ENCODE results near the gene SMAD3.
A peak's percentile ranks its signal among the peaks of the same experiment; 100 is the strongest.

Gene SMAD3

GRCh38 chr15:67127965-67128364 lies 62.6 kb downstream of the SMAD3 start:
- no peak for DNase-seq

- no peak for DNase-seq
These were observed 64.8 kb downstream of the SMAD3 start for GRCh38 chr15:67130166-67130565.

GRCh38 chr15:67130673-67131601 lies 65.5 kb downstream of the SMAD3 start:
- no peak for DNase-seq

- DNase-seq = no peak
These were observed 66.9 kb downstream of the SMAD3 start for GRCh38 chr15:67132276-67132675.

GRCh38 chr15:67133026-67133425 lies 67.6 kb downstream of the SMAD3 start:
- DNase-seq = no peak

GRCh38 chr15:67133738-67134066 lies 68.3 kb downstream of the SMAD3 start:
- no peak for DNase-seq

GRCh38 chr15:67134067-67134838 lies 68.9 kb downstream of the SMAD3 start:
- DNase-seq = peak; percentile 79

- no peak for DNase-seq
These were observed 69.6 kb downstream of the SMAD3 start for GRCh38 chr15:67134871-67135492.

GRCh38 chr15:67135494-67135893 lies 70.1 kb downstream of the SMAD3 start:
- DNase-seq = no peak

- no peak for DNase-seq
These were observed 71.4 kb downstream of the SMAD3 start for GRCh38 chr15:67136802-67137201.

GRCh38 chr15:67137319-67137718 lies 71.9 kb downstream of the SMAD3 start:
- DNase-seq = no peak

- peak; percentile 70 for DNase-seq
These were observed 72.8 kb downstream of the SMAD3 start for GRCh38 chr15:67137951-67138848.

- no peak for DNase-seq
These were observed 73.8 kb downstream of the SMAD3 start for GRCh38 chr15:67138891-67139855.

GRCh38 chr15:67140078-67140833 lies 74.9 kb downstream of the SMAD3 start:
- no peak for DNase-seq

- no peak for DNase-seq
These were observed 76.8 kb downstream of the SMAD3 start for GRCh38 chr15:67142092-67142766.

GRCh38 chr15:67142767-67143100 lies 77.3 kb downstream of the SMAD3 start:
- no peak for DNase-seq

- DNase-seq = no peak
These were observed 78.2 kb downstream of the SMAD3 start for GRCh38 chr15:67143646-67144045.

GRCh38 chr15:67144609-67145311 lies 79.4 kb downstream of the SMAD3 start:
- no peak for DNase-seq

GRCh38 chr15:67145312-67145610 lies 79.9 kb downstream of the SMAD3 start:
- DNase-seq = no peak

- no peak for DNase-seq
These were observed 80.3 kb downstream of the SMAD3 start for GRCh38 chr15:67145710-67146109.
